ENCODE measurements around the gene FIBCD1. TPM values are rescaled to one million over a fixed set of nuclear protein-coding genes. Genes with fewer than 3 reads are reported as not detected.

The FIBCD1 gene
- total and polyA plus RNA-seq, 12 donors, result 0.11 to 55.7 (median 18.3) TPM

DNA sequence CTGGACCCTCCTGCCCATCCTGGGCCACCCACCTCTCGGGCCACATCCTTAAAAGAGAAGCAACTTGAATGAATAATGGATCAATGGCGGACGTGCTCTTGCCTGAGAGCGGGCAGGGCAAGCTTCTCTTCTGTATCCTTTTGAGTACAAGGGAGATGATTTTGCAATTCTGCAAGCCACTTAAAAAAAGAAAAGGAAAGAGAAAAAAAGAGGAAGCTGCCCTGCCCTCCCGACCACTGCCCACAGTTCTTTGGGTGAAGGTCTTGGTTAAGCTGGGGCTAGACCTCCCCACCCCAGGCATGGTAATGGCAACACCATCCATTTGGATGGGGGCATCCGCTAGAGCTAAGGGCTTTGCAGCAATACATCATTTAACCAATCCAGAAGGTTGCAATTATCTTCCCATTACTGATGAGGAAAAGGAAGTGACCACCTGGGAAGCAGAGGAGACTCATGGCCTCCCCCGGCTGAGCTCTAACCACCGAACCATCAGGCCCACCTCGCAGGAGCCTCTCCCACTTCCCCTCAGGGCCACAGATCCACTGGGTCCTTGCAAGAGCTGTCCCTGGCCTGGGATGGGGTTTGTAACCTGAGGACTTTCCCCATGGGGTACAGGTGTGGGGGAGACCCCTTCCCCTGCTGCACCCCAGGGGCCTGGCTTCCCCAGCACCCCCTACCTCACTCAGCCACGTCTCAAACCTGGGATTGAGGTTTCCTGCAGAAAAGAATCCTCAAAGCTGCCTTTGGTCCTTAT, 42.1 kb upstream of the FIBCD1 start:
- WGBS, 4 donors, result 63 to 73% (median 65%) methylated on average over 7 to 10 of the region's 10 CpGs
- Histone ChIP-seq H3K27me3 (no peaks in the 10 kb centered on the region), H3K27ac (no peak overlapping the region), H3K36me3 (replicated peaks in 1 of 2) (no peaks in the 10 kb centered on the region), H3K9me3 (replicated peaks in 1 of 3) (no peaks in the 10 kb centered on the region), H3K4me3 (no peak overlapping the region), H3K4me1 (replicated peaks in 1 of 2) (no peaks in the 10 kb centered on the region)
- DNase-seq, result no peak
- intact Hi-C loops (cut with DNase I), result no loop called here
- TF ChIP-seq CTCF (IDR thresholded peaks at IDR 0.05), result no peak
- no peak for TF ChIP-seq POLR2A (IDR thresholded peaks at IDR 0.05)

- no peaks in the 10 kb centered on the region for H3K27me3 ChIP-seq
- no peak overlapping the region for H3K4me3 ChIP-seq
- no peaks in the 10 kb centered on the region for H3K36me3 ChIP-seq (replicated peaks in 1 of 2)
- TF ChIP-seq CTCF (IDR thresholded peaks at IDR 0.05) (no peak), POLR2A (IDR thresholded peaks at IDR 0.05) (no peak)
- intact Hi-C loops (cut with DNase I), result no loop called here
- no peaks in the 10 kb centered on the region for H3K4me1 ChIP-seq (replicated peaks in 1 of 2)
- 71 to 84% (median 75%) methylated on average over 11 to 16 of the region's 16 CpGs for WGBS, 4 donors
- no peak for DNase-seq
- H3K9me3 ChIP-seq (replicated peaks in 1 of 3), result no peaks in the 10 kb centered on the region
- no peak overlapping the region for H3K27ac ChIP-seq
Observed at GRCh38 chr9:130980526-130980925, 41.5 kb upstream of the FIBCD1 start.

DNA sequence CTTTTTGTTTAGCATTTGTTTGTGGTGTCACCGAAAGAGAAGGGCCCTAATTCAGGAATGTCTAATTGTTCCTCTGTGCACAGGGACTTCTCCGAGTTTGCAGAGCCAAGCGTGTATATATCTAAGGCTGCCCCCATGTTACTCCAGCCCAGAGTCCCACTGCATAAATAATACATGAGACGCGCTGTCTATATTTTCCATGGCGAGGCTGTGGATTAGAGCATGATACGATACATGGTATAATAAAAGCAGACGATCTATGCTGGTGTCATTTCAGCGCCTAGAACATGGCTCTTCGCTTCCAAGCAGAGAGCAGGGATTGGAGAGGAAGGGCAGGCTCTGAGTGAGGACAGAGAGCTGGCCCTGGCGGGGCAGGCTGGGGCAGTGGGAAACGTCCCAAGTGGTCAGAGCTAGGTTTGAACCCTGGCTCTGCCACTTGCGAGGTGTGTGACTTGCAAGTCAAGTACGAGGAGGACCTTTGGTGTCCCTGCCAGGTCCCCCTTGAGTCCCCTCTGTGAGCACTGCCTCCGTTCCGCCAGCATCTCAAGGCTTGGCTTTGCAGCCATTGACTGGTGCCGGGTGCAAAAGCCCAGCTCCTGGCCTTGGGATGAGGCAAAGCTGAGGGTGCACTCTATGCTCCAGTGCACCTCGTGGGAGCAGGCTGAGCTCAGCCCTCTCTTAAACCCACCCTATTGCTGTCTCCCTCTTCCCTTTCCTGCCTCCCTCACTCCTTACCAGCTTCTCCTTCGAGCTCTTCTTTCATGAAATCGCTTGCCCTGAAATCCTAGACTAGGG, 40.7 kb upstream of the FIBCD1 start:
- Histone ChIP-seq H3K4me3 (no peak overlapping the region), H3K27me3 (no peaks in the 10 kb centered on the region), H3K4me1 (replicated peaks in 1 of 2) (no peaks in the 10 kb centered on the region), H3K27ac (no peak overlapping the region), H3K9me3 (replicated peaks in 1 of 3) (no peaks in the 10 kb centered on the region), H3K36me3 (replicated peaks in 1 of 2) (no peaks in the 10 kb centered on the region)
- TF ChIP-seq POLR2A (IDR thresholded peaks at IDR 0.05) (no peak), CTCF (IDR thresholded peaks at IDR 0.05) (no peak)
- intact Hi-C loops (cut with DNase I), result no loop called here
- WGBS, 4 donors, result 80 to 86% (median 85%) methylated on average over 17 to 20 of the region's 20 CpGs
- DNase-seq, result no peak

- no peak overlapping the region for H3K4me3 ChIP-seq
- 66 to 79% (median 72%) methylated on average over 16 of the region's 16 CpGs for WGBS, 4 donors
- DNase-seq, result no peak
- intact Hi-C loops (cut with DNase I), result no loop called here
- H3K27ac ChIP-seq, result no peak overlapping the region
- H3K36me3 ChIP-seq (replicated peaks in 1 of 2), result no peaks in the 10 kb centered on the region
- no peaks in the 10 kb centered on the region for H3K4me1 ChIP-seq (replicated peaks in 1 of 2)
- H3K27me3 ChIP-seq, result peaks cover 7% of the 10 kb centered on the region
- no peak for TF ChIP-seq POLR2A (IDR thresholded peaks at IDR 0.05)
- no peak for TF ChIP-seq CTCF (IDR thresholded peaks at IDR 0.05)
- no peaks in the 10 kb centered on the region for H3K9me3 ChIP-seq (replicated peaks in 1 of 3)
Observed at GRCh38 chr9:130977811-130978221, 38.8 kb upstream of the FIBCD1 start.
